WTC11 (cell line): Measurements from ENCODE around the gene UGT1A7. TPM values are rescaled to one million over a fixed set of nuclear protein-coding genes. Genes with fewer than 3 reads are reported as not detected.

Experiments
- ATAC-seq: fragments of 200-7000 bp; cut with Tn5 transposase; 2 replicates; pipeline ENCODE4 v1.10.0; 2021; ENCODE audit warnings: mild to moderate bottlenecking, moderate library complexity
- CTCF ChIA-PET: fragments of 300-600 bp; sonication (Branson Sonifier 250); formaldehyde crosslinking; loops from one replicate; lab custom pipeline; 2021; ENCODE audit warnings: antibody characterized with exemption; lab: Charles Lee
- POLR2A ChIA-PET: fragments of 350-600 bp; sonication (Branson Sonifier 250); formaldehyde crosslinking; loops from one replicate; lab custom pipeline; 2021; ENCODE audit warnings: antibody characterized with exemption; lab: Charles Lee
- DNase-seq: peaks from one replicate; pipeline ENCODE4 v3.0.0; 2021; ENCODE audit warnings: low spot score
- H3K27ac Mint-ChIP-seq: 2 replicates; pipeline ENCODE4 v1.8.0; 2021; ENCODE audit warnings: mixed read lengths
- H3K27me3 Mint-ChIP-seq: 2 replicates; pipeline ENCODE4 v1.8.0; 2021; ENCODE audit warnings: low read depth, mild to moderate bottlenecking, moderate library complexity, mixed read lengths
- H3K36me3 Mint-ChIP-seq: 2 replicates; pipeline ENCODE4 v1.8.0; 2021; ENCODE audit warnings: mixed read lengths
- H3K4me1 Mint-ChIP-seq: 2 replicates; pipeline ENCODE4 v1.8.0; 2022; ENCODE audit warnings: mixed read lengths
- H3K4me3 Mint-ChIP-seq: 2 replicates; pipeline ENCODE4 v1.8.0; 2021; ENCODE audit warnings: mild to moderate bottlenecking, moderate library complexity, mixed read lengths
- H3K9me3 Mint-ChIP-seq: 2 replicates; pipeline ENCODE4 v1.8.0; 2021; ENCODE audit warnings: mixed read lengths
- ERG ChIP-seq: fragments of 250-450 bp; sonication (Bioruptor Pico); IDR thresholded peaks from 2 replicates; pipeline ENCODE4 v1.8.0; 2021; ENCODE audit warnings: mild to moderate bottlenecking
- FOXJ3 ChIP-seq: sonication (generic); formaldehyde crosslinking; IDR thresholded peaks from 2 replicates; pipeline ENCODE4 v1.9.0; 2021; ENCODE audit warnings: missing genetic modification reagents, mild to moderate bottlenecking, borderline replicate concordance
- GABPB1 ChIP-seq: sonication (generic); formaldehyde crosslinking; IDR thresholded peaks from 2 replicates; pipeline ENCODE4 v1.8.1; 2023; ENCODE audit warnings: mild to moderate bottlenecking, missing genetic modification reagents
- HMGXB4 ChIP-seq: sonication (generic); formaldehyde crosslinking; IDR thresholded peaks from 2 replicates; pipeline ENCODE4 v1.8.1; 2023; ENCODE audit warnings: mild to moderate bottlenecking, moderate library complexity, missing genetic modification reagents
- NR2C2 ChIP-seq: sonication (generic); formaldehyde crosslinking; IDR thresholded peaks from 2 replicates; pipeline ENCODE4 v1.8.0; 2022; ENCODE audit warnings: mild to moderate bottlenecking, missing genetic modification reagents
- NR3C1 ChIP-seq: sonication (generic); formaldehyde crosslinking; conservative IDR thresholded peaks from 2 replicates; pipeline ENCODE4 v1.8.1; 2023; ENCODE audit warnings: low read depth, mild to moderate bottlenecking, missing genetic modification reagents
- OVOL2 ChIP-seq: fragments of 250-450 bp; sonication (Bioruptor Pico); IDR thresholded peaks from 2 replicates; pipeline ENCODE4 v1.9.0; 2021; ENCODE audit warnings: mild to moderate bottlenecking, borderline replicate concordance
- PRDM15 ChIP-seq: sonication (generic); formaldehyde crosslinking; IDR thresholded peaks from 2 replicates; pipeline ENCODE4 v1.8.0; 2022; ENCODE audit warnings: missing genetic modification reagents
- SMAD4 ChIP-seq: sonication (generic); formaldehyde crosslinking; IDR thresholded peaks from 2 replicates; pipeline ENCODE4 v1.8.0; 2022; ENCODE audit warnings: mild to moderate bottlenecking, missing genetic modification reagents
- STAT6 ChIP-seq: sonication (generic); formaldehyde crosslinking; conservative IDR thresholded peaks from 2 replicates; pipeline ENCODE4 v1.8.1; 2023; ENCODE audit warnings: mild to moderate bottlenecking, low read depth, missing genetic modification reagents, moderate library complexity
- ZNF317 ChIP-seq: sonication (generic); formaldehyde crosslinking; IDR thresholded peaks from 2 replicates; pipeline ENCODE4 v1.8.1; 2023; ENCODE audit warnings: low read depth, mild to moderate bottlenecking, moderate library complexity, missing genetic modification reagents, borderline replicate concordance
- ZNF423 ChIP-seq: fragments of 250-450 bp; sonication (Bioruptor Pico); IDR thresholded peaks from 2 replicates; pipeline ENCODE4 v2.1.2; 2022; ENCODE audit warnings: mild to moderate bottlenecking, moderate library complexity
- ZNF532 ChIP-seq: fragments of 250-450 bp; sonication (Bioruptor Pico); IDR thresholded peaks from 2 replicates; pipeline ENCODE4 v1.9.0; 2021; ENCODE audit warnings: mild to moderate bottlenecking, borderline replicate concordance
- total RNA-seq: library from RNA; stranded (reverse); gene quantifications from 3 replicates; pipeline ENCODE4 v1.2.3, GENCODE V29; 2021
- TF ChIP-seq, protein P1 (sequence below): sonication (generic); formaldehyde crosslinking; IDR thresholded peaks from 2 replicates; pipeline ENCODE4 v1.8.1; 2023; ENCODE audit warnings: mild to moderate bottlenecking, missing genetic modification reagents, moderate library complexity
- TF ChIP-seq, protein P2 (sequence below): sonication (generic); formaldehyde crosslinking; IDR thresholded peaks from 2 replicates; pipeline ENCODE4 v1.8.0; 2022; ENCODE audit warnings: mild to moderate bottlenecking, missing genetic modification reagents

UGT1A7 gene
- total RNA-seq, 1 experiment from 2014 or later, result not detected

GRCh38 chr2:233772583-233772982 lies 90.9 kb downstream of the UGT1A7 start (continued):
- TF ChIP-seq ZNF532 (CRISPR knock-in tag), result no peak
- no peak for TF ChIP-seq SMAD4 (CRISPR knock-in tag)
- TF ChIP-seq ZNF317 (CRISPR knock-in tag), result no peak
- TF ChIP-seq, protein P1, sequence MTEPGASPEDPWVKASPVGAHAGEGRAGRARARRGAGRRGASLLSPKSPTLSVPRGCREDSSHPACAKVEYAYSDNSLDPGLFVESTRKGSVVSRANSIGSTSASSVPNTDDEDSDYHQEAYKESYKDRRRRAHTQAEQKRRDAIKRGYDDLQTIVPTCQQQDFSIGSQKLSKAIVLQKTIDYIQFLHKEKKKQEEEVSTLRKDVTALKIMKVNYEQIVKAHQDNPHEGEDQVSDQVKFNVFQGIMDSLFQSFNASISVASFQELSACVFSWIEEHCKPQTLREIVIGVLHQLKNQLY (CRISPR knock-in tag), result no peak
- TF ChIP-seq GABPB1, result no peak
- no peak for TF ChIP-seq NR2C2 (CRISPR knock-in tag)
- TF ChIP-seq PRDM15 (CRISPR knock-in tag), result no peak
- no peak for TF ChIP-seq ZNF423 (CRISPR knock-in tag)
- TF ChIP-seq, protein P2, sequence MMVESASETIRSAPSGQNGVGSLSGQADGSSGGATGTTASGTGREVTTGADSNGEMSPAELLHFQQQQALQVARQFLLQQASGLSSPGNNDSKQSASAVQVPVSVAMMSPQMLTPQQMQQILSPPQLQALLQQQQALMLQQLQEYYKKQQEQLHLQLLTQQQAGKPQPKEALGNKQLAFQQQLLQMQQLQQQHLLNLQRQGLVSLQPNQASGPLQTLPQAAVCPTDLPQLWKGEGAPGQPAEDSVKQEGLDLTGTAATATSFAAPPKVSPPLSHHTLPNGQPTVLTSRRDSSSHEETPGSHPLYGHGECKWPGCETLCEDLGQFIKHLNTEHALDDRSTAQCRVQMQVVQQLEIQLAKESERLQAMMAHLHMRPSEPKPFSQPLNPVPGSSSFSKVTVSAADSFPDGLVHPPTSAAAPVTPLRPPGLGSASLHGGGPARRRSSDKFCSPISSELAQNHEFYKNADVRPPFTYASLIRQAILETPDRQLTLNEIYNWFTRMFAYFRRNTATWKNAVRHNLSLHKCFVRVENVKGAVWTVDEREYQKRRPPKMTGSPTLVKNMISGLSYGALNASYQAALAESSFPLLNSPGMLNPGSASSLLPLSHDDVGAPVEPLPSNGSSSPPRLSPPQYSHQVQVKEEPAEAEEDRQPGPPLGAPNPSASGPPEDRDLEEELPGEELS, result no peak

DNA sequence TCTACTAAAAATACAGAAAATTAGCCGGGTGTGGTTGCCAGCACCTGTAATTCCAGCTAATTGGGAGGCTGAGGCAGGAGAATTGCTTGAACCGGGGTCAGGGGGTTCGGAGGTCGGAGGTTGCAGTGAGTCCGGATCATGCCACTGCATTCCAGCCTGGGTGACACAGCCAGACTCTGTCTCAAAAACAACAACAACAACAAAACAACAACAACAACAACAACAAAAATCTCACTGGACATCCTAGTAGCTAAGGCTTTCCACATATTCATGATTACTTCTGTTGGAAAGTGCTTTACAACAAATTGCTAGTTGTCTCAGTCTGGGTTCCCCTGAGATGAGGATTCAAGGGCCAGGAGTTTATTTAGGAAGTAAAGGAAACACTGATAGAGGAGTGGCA lies 92.2 kb downstream of the UGT1A7 start:
- Mint-ChIP-seq H3K9me3 (peaks cover 38% of the 10 kb centered on the region), H3K27me3 (no peaks in the 10 kb centered on the region; the same call in 1 of the 2 replicates), H3K4me3 (no peak overlapping the region), H3K27ac (no peak overlapping the region), H3K36me3 (peaks cover 8% of the 10 kb centered on the region), H3K4me1 (no peaks in the 10 kb centered on the region)
- ATAC-seq (no peak), DNase-seq (no peak)
- POLR2A ChIA-PET, result no interaction called here
- CTCF ChIA-PET, result no interaction called here
- TF ChIP-seq FOXJ3 (CRISPR knock-in tag), result no peak
- no peak for TF ChIP-seq OVOL2 (CRISPR knock-in tag)
- TF ChIP-seq STAT6 (CRISPR knock-in tag), result no peak
- no peak for TF ChIP-seq HMGXB4 (CRISPR knock-in tag)
- TF ChIP-seq GABPB1, result no peak
- no peak for TF ChIP-seq NR3C1 (CRISPR knock-in tag)
- TF ChIP-seq PRDM15 (CRISPR knock-in tag), result no peak
- no peak for TF ChIP-seq ERG (CRISPR knock-in tag)
